GM19238 (cell line): Measurements from ENCODE around the gene PCBP3.
"Not testable (repeated sequence)": the region's sequence is repeated elsewhere in the genome, so short reads cannot be mapped to it uniquely, and the experiment has no call there.

ENCODE experiments used
- DNase-seq: peaks from one replicate; pipeline ENCODE4 v3.0.0; 2011; ENCODE audit warnings: low spot score; ENCODE audit not compliant: insufficient read length

PCBP3 gene

GRCh38 chr21:45635271-45636151 lies 8.0 kb upstream of the PCBP3 start:
- no peak for DNase-seq

- no peak for DNase-seq
Measured at GRCh38 chr21:45636459-45636858, 7.1 kb upstream of the PCBP3 start.

GRCh38 chr21:45636951-45637646 lies 6.4 kb upstream of the PCBP3 start:
- DNase-seq: no peak

GRCh38 chr21:45637883-45638282 lies 5.6 kb upstream of the PCBP3 start:
- DNase-seq: no peak

- no peak for DNase-seq
Measured at GRCh38 chr21:45638707-45639106, 4.8 kb upstream of the PCBP3 start.

- DNase-seq: no peak
Measured at GRCh38 chr21:45639206-45640000, 4.1 kb upstream of the PCBP3 start.

- no peak for DNase-seq
Measured at GRCh38 chr21:45640001-45640887, 3.3 kb upstream of the PCBP3 start.

- no peak for DNase-seq
Measured at GRCh38 chr21:45640888-45641479, 2.5 kb upstream of the PCBP3 start.

- DNase-seq: no peak
Measured at GRCh38 chr21:45641480-45642035, 2.0 kb upstream of the PCBP3 start.

GRCh38 chr21:45642122-45642813 lies 1.3 kb upstream of the PCBP3 start:
- DNase-seq: no peak

GRCh38 chr21:45644041-45644906 lies 749 bp downstream of the PCBP3 start:
- no peak for DNase-seq

- DNase-seq: no peak
Measured at GRCh38 chr21:45651921-45652320, 8.4 kb downstream of the PCBP3 start.

- no peak for DNase-seq
Measured at GRCh38 chr21:45655124-45655523, 11.6 kb downstream of the PCBP3 start.

- DNase-seq: not testable (repeated sequence)
Measured at GRCh38 chr21:45656114-45656513, 12.6 kb downstream of the PCBP3 start.

GRCh38 chr21:45661913-45662622 lies 18.5 kb downstream of the PCBP3 start:
- DNase-seq: not testable (repeated sequence)

GRCh38 chr21:45662623-45663245 lies 19.2 kb downstream of the PCBP3 start:
- not testable (repeated sequence) for DNase-seq

GRCh38 chr21:45669382-45669781 lies 25.9 kb downstream of the PCBP3 start:
- DNase-seq: no peak
